Peyer's patch (tissue), 4 donors: ENCODE results near the gene GGT7.
"Not testable (repeated sequence)": the region's sequence is repeated elsewhere in the genome, so short reads cannot be mapped to it uniquely, and the experiment has no call there.

Source experiments
- CTCF ChIP-seq, 6 experiments: fragments of 450-650 bp in 4 of 6; fragments of 200-600 bp in 2 of 6; sonication (generic) in 1 of 6; IDR thresholded peaks; one replicate each; pipeline ENCODE4 v1.5.1; 2017 to 2019; ENCODE audit warnings: antibody characterized with exemption in 6 of 6, mild to moderate bottlenecking in 3 of 6, moderate library complexity in 1 of 6
- POLR2A ChIP-seq, 2 donors: fragments of 450-650 bp; IDR thresholded peaks; one replicate each; pipeline ENCODE4 v1.5.1; 2017; ENCODE audit warnings: antibody characterized with exemption in 2 of 2, mild to moderate bottlenecking in 2 of 2, moderate library complexity in 2 of 2

DNA sequence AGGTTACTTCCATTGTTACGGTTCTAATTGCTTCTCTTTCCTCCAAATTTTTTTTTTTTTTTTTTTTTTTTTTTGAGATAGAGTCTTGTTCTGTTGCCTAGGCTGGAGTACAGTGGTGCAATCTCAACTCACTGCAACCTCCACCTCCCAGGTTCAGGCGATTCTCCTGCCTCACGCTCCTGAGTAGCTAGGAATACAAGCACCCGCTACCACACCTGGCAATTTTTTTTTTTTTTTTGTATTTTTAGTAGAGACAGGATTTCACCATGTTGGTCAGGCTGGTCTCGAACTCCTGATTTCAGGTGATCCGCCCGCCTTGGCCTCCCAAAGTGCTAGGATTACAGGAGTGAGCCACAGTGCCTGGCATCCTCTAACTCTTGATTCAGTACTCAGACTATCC, 8.3 kb upstream of the GGT7 start:
- not testable (repeated sequence) for TF ChIP-seq CTCF, POLR2A (IDR thresholded peaks at IDR 0.05)
